ENCODE results near the gene DOK6.

GRCh38 chr18:69876490-69876889, 475.8 kb downstream of the DOK6 start:
- no peak for TF ChIP-seq POLR2A (IDR thresholded peaks at IDR 0.05)
- TF ChIP-seq, protein P1, sequence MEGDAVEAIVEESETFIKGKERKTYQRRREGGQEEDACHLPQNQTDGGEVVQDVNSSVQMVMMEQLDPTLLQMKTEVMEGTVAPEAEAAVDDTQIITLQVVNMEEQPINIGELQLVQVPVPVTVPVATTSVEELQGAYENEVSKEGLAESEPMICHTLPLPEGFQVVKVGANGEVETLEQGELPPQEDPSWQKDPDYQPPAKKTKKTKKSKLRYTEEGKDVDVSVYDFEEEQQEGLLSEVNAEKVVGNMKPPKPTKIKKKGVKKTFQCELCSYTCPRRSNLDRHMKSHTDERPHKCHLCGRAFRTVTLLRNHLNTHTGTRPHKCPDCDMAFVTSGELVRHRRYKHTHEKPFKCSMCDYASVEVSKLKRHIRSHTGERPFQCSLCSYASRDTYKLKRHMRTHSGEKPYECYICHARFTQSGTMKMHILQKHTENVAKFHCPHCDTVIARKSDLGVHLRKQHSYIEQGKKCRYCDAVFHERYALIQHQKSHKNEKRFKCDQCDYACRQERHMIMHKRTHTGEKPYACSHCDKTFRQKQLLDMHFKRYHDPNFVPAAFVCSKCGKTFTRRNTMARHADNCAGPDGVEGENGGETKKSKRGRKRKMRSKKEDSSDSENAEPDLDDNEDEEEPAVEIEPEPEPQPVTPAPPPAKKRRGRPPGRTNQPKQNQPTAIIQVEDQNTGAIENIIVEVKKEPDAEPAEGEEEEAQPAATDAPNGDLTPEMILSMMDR (IDR thresholded peaks at IDR 0.05): no peak
- no peak for TF ChIP-seq EP300 (IDR thresholded peaks at IDR 0.05)
- no peak for TF ChIP-seq POLR2AphosphoS5 (IDR thresholded peaks at IDR 0.05)
